GM19351 (cell line): ENCODE data around the gene NEK11.
A peak's percentile ranks its signal among the peaks of the same experiment; 100 is the strongest.

Experiments
- ATAC-seq: cut with Tn5 transposase; IDR thresholded peaks from one replicate; pipeline ENCODE4 v1.9.1; 2021; ENCODE audit warnings: mild to moderate bottlenecking, moderate library complexity; ENCODE audit not compliant: unreplicated experiment

Gene NEK11, protein sequence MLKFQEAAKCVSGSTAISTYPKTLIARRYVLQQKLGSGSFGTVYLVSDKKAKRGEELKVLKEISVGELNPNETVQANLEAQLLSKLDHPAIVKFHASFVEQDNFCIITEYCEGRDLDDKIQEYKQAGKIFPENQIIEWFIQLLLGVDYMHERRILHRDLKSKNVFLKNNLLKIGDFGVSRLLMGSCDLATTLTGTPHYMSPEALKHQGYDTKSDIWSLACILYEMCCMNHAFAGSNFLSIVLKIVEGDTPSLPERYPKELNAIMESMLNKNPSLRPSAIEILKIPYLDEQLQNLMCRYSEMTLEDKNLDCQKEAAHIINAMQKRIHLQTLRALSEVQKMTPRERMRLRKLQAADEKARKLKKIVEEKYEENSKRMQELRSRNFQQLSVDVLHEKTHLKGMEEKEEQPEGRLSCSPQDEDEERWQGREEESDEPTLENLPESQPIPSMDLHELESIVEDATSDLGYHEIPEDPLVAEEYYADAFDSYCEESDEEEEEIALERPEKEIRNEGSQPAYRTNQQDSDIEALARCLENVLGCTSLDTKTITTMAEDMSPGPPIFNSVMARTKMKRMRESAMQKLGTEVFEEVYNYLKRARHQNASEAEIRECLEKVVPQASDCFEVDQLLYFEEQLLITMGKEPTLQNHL

DNA sequence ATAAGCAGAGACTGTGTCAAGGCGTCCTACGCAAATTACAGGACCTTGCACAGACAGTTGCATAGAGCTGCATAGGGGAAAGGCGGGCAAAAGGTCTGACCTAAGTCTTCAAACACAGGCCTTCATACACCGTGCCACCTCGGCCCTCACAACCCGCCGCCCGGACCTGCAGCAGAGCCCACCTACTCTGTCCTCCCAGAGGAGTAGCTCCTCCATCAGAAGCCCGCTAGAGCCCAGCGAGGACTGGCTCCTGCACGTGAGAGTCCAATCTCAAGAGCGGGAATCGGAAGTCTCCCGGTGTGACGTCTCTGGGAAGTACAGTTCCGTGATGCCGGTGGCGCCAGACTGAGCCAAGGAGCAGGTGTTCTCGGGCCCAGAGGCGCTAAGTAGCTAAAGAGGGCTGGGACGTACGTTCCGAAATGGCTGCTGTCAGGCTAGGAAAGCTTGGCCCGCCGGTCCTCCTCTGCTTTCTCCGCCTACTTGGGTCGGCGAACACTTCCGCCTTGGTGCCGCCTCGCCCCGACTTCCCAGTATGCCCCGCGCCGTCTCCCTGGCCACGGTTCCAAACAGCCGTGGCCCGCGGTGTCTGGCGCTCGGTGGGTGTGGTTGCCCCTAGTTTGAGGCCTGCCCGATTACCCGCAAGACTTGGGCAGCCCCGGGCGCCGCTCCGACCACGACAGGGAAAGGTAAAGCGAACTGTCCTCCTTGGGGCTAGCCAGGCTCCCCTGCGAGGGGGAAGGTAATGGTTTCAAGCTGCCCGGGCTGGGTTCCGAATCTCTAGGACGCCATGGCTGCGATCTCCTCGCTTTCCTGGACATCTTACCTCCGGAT is at the start of gene NEK11, which contains the start of gene ASTE1:
Gene NEK11 (plus strand): TSS at position 557 of the 831 bp plus-strand sequence. CDS start 2,832 bp downstream, outside the sequence.
Gene ASTE1 (minus strand): TSS at position 505 of the 831 bp plus-strand sequence. CDS start 1,519 bp downstream, outside the sequence.
- ATAC-seq = peak; percentile 98

DNA sequence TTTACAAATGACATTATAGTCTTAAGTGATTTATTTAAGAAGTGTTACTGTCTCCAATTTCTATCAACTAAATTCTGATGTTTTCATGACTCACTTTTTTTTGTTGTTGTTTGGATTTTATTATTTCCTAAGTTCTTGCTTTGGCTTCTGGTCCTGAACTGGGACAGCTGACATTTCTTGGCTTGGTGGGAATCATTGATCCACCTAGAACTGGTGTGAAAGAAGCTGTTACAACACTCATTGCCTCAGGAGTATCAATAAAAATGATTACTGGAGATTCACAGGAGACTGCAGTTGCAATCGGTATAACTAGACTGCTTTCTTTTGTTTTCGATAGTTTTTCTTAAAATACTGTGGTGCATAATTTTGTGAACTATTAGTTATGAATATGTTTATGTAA is 47.6 kb upstream of the NEK11 start:
- ATAC-seq = no peak

DNA sequence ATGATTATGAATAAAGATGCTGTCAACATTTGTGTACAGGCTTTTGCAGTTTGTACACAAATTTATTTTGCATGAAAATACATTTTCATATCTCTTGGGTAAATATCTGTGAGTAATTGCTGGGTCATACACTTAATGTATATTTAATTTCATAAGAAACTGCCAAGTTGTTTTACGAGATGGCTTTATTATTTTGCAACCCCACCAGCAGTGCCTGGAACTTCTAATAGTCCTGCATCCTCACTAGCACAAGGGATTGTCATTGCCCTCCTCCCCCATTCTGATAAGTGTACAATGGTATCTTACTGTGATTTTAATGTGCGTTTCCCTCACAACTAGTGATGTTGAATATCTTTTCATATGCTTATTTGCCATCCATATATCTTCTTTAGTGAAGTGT is 45.2 kb upstream of the NEK11 start:
- no peak for ATAC-seq

DNA sequence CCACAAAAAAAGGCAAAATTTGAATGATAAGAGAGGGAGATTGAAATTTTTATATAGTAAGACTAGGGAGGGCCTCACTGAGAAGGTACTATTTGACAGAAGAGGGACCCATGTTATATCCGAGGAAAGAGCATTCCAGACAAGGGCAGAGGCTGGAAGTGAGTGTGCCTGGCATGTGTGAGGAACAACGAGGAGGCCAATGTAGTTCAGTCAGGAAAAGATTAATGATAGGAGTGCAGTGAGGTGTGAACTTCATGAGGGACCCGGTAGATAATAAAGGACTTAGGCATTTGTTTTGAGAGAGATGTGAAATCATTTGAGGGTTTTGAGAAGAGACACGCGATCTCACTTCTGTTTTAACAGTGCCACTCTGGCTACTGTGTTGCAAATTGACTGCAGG is 36.4 kb upstream of the NEK11 start:
- no peak for ATAC-seq

DNA sequence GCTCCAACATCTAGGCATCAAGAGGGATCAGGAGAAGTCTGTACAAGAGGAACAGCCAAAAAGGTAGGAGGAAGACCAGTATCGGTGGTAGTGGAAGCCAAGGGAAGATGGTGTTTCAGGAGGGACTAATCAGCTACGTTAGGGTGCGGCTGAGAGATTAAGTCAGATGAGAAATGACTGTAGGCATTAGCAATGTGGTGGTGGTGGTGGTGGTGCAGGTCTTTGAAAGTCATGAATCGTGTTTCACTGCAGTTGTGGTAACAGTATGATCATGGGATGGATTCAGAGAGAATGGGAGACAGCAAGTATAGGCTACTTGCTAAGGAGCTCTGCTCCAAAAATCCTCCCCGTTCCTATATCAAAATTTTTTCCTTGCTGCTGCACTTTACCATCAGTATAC is 35.6 kb upstream of the NEK11 start:
- ATAC-seq = no peak

DNA sequence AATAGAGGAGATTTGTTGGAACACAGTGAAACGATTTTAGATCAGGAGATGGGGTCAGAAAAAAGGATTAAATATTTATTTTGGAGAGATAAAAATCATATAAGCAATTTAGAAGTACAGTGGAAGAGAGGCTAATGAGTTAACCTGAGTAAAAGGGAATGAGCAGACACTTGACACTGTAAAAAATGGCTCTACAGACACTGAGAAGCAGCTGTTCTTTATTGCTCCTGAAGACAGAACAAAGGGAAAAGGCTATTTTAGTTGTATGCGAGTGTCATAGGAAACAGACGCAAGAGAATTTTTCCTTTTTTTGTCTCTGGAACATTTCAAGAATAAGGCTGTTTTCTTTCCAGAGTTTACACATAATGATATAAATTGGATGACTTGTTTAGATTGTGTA is 34.3 kb upstream of the NEK11 start:
- ATAC-seq = no peak

DNA sequence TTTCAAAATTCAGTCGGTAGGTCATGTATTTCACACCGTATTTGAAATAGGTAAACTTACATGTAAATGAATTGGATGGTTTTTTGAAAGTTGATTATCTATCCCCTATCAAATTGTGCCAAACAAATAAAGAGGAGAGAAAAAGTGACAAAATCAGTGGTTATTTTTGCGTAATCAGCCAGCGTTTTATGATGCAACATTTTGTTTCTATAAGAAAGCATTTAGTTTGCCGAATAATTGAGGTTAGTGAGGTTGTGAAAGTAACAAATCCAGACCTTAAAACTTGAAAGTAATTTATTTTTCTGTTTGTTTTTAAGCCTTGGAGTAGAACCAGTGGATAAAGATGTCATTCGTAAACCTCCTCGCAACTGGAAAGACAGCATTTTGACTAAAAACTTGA is 29.4 kb upstream of the NEK11 start:
- ATAC-seq = no peak

DNA sequence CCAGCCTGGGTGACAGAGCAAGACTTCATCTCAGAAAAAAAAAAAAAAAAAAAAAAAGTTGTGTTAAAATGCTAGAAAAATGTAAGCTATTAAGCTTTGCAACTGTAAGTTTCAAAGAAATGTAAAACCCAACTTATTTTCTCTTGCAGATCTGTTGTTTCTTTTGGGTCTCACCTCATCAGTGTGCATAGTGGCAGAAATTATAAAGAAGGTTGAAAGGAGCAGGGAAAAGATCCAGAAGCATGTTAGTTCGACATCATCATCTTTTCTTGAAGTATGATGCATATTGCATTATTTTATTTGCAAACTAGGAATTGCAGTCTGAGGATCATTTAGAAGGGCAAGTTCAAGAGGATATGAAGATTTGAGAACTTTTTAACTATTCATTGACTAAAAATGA is 25.6 kb upstream of the NEK11 start:
- ATAC-seq = no peak

DNA sequence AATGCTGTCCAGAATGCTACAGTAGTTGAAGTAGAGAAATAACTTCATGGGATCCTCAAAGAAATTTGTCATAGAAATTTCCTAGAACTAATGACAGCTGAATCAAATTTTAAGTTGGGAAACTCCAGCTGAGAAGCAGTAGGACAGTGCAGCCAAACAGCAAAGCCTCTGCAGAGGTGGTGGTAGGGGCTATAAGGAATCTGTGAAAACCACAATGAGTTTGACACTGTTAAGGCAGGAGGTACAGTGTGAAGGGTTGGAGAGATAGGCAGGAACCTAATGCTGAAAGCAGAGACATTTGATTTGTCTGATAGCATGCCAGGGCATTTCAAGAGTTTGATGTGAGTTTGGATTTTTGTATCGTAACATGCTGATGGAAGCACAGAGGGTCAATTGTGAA is 22.1 kb upstream of the NEK11 start:
- no peak for ATAC-seq

DNA sequence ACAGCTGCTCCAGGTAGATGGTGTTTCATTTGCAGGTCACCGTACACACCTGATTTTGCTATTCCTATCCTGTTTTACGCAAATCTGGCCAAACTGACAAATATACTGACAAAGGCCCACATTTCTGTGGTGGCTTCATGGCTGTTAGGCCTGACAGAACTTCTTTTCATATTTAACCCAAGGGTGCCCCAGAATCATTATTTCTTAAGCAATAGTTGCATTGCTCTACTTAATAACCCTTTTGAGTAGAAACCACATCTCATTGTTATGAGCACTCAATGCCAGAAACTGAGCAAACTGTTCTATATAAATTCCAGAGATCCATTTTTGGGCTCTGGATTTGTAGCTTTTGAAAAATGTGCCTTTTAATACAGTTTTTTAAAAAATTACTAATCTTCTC is 19.4 kb upstream of the NEK11 start:
- no peak for ATAC-seq

DNA sequence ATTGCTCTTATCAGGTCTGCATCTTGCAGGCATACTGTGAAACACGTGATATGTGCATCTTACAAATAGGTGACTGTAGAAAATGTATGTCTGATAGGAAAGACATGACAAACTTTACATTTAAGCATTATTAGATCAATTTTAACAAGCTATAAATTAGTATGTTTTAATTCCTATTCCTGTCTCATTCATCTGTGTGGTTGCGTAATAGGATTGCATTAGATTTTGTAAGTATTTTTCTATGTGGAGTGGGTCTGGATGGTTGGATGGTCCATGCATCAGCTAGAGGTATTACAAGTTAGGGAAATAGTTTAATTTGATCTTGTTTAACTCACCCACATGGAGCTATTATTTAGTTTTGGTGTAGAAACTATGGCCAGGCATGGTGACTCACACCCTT is 18.9 kb upstream of the NEK11 start:
- ATAC-seq = no peak

DNA sequence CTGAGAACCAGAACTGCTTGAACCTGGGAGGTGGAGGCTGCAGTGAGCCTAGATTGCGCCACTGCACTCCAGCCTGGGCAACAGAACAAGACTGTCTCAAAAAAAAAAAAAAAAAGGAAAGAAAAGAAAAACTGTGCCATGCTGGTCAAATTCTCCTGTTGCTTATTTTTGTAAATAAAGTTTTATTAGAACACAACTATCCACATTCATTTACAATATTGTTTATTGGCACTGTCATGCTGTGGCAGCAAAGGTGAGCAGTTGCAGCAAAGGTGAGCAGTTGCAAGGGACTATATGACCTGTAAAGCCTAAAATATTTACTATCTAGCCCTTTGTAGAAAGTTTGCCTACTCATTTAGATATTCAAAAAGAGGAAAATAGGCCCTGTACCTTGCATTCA is 18.4 kb upstream of the NEK11 start:
- ATAC-seq = no peak

DNA sequence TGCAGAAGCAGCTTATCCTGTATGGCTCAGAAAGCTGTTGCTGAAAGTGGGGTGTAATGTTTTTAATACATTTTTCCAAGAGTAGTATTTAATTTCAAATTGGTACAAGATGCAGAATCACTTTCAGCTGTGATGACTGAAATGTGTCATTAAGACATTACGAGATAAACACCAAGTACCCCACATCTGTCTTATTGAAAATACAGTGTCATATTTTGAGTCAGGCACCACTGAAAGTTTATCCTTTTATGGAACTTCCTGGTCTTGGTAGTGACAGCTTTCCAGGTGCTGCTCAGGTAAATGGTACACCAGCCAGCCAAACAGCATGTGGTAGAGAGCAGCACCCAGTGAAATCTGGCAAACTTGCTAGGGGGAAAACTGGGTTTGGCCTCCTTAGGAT is 17.0 kb upstream of the NEK11 start:
- no peak for ATAC-seq

DNA sequence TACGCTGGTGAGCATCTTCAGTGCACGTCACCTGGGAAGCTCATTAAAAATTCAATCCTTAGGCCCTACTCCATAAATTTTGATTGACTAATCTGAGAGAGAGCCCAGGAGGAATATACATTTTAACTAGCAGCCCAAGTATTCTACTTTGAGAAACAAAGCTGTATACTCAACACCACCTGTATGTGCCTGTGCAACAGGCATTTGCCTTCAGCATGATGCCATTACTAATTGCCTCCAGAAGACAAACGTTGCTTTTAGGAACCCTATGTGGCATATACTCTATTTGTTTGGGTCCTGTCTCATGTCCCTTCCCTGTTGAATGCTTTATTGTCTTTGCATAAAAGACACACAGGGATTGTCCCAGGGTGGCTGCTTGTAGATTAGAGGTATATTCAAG is 7.7 kb upstream of the NEK11 start:
- no peak for ATAC-seq

DNA sequence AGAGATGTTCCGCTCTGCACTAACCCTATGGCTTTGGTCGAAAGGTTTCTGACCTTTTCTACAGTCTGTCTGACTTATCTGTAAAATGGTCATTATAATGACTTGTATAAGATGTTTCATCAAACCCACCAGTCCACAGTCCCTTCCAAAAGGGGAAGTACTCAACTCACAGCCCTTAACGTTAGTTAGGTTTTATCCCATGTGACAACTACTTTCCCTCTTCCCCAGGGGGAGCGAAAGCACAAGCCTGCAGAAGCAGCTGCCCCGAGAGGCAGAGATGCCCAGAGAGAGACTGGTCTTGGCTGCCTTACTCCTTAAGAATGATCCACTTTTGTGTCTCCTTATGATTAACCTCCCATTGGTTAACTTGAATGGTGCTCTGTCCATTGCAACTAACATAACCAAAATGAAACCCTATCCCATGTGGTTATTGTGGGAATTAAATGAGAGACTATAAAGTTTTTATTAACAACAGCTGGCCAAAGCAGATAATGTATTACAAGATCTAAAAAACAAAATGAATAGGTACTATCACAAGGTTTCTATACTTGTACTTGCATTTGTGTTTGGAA is 6.5 kb upstream of the NEK11 start:
- ATAC-seq = no peak

DNA sequence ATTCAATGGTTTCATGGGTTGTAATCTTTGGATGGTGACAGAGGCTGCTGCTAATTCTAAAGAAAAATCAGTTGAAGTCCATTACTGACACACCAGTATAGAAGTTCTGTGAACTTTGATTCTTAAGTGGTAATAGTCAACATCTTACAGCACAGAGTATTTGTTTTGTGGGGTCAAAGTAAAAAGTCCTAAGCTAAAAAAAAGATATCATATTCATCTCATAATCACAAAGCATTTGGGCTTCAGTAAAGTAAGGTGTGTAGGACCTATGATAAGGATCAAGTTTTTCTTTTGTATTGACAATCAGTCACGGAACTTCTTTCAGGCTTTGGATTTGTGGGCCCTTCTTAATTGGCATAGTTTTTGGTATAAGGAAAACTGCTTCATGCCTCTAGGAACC is 1.1 kb upstream of the NEK11 start:
- ATAC-seq = no peak

DNA sequence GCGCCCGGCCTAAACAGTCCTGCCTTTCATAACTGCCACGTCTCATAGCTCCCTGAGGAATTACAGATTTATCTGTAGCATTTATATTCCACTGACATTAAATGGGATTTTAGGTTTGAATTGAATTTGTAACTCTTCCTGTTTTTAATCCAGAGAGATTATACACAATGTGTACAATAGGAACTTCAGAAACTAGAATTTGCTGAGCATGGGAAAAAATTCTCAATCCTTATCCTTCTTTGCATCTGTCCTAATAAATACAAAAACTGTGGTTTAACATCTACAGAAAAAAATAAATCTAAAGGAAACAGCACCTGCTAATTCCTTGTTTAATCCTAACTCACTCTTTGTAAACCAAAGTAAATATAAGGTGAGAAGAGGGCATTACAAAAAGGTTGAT is 2.2 kb downstream of the NEK11 start:
- no peak for ATAC-seq

DNA sequence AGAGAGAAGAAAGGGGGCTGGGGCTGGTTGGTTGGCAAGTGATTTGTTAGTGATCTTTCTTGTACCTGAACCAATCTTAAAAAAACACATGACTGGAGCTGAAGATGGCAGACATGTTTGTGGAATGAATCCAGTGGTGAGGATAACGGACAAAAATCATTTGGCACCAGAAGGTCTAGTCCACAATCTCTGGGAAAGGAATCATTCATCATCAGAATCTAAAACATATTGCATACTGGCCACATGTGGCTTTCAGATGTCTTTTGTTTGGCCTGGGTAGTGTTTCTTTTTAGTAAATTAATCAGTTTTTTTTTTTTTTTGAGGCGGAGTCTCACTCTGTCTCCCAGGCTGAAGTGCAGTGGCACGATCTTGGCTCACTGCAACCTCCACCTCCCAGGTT is 5.0 kb downstream of the NEK11 start:
- ATAC-seq = no peak

DNA sequence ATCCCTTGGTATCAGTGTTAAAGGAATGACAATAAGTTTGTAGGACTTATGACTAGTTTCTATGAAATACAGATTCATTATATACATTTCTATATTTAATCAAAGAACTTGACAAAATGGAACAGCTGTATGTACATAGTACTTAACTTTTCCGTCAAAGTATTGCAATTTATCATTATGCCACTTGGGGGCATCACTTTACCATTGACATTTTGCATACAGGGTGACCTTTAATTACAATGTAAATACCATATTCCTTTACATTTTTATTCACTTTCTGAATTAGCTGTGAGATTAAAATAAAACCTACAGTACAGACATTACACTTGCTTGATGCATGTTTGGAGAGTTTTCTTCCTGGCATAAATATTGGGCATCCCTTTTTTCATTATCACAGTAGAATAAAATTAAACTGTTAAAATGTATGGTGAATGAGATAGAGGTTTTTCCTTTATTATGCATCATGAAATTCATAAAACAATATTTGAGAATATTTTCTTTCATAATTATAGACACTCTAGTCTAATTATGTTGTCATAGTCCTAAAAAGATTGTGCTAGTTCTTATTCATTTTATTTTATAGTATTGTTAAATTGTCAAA is 6.9 kb downstream of the NEK11 start:
- peak; percentile 71 for ATAC-seq

DNA sequence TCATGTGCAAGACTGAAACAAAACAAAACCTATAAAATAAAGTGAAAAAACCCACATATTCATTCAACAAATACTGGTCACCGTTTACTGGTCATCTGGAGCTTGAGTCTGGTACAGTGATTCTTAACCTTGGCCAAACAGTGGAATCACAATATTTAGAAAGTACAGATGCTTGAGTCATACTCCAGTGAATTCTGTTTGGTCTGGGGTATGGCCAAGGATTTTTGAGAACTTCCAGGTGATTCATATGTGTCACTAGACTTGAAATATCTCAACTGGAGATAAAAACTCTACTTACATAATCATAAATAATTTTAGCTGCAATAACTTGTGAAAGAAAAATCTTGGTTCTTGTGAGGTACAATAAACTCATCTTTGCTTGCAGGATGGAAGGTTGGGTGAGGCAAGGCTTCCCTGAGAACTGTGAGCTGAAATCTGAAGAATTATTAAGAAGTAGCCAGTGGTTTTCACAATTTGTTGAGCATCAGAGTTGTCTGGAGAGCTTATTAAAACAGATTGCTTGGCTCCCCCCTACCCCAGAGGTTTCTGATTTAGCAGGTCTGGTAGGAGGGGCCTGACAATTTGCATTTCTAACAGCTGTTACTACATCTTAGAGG is 9.6 kb downstream of the NEK11 start:
- no peak for ATAC-seq
